HG02973 (cell line): ENCODE results near the gene MAPK10.

Source experiments
- ATAC-seq: cut with Tn5 transposase; IDR thresholded peaks from one replicate; pipeline ENCODE4 v1.9.1; 2021; ENCODE audit warnings: moderate library complexity; ENCODE audit not compliant: unreplicated experiment

The MAPK10 gene

GRCh38 chr4:86280246-86280645 is 79.6 kb downstream of the MAPK10 start:
- no peak for ATAC-seq

- no peak for ATAC-seq
Observed at GRCh38 chr4:86279293-86279960, 80.4 kb downstream of the MAPK10 start.

GRCh38 chr4:86278126-86278525 is 81.7 kb downstream of the MAPK10 start:
- no peak for ATAC-seq

GRCh38 chr4:86274642-86275041 is 85.2 kb downstream of the MAPK10 start:
- ATAC-seq = no peak

GRCh38 chr4:86272669-86273068 is 87.2 kb downstream of the MAPK10 start:
- no peak for ATAC-seq

- ATAC-seq = peak; percentile 58
Observed at GRCh38 chr4:86271057-86271456, 88.8 kb downstream of the MAPK10 start.

- ATAC-seq = no peak
Observed at GRCh38 chr4:86269354-86269753, 90.5 kb downstream of the MAPK10 start.

- ATAC-seq = no peak
Observed at GRCh38 chr4:86264241-86264640, 95.6 kb downstream of the MAPK10 start.

- no peak for ATAC-seq
Observed at GRCh38 chr4:86261636-86262035, 98.2 kb downstream of the MAPK10 start.

- no peak for ATAC-seq
Observed at GRCh38 chr4:86256086-86256485, 103.8 kb downstream of the MAPK10 start.

- no peak for ATAC-seq
Observed at GRCh38 chr4:86250619-86251018, 109.2 kb downstream of the MAPK10 start.

- no peak for ATAC-seq
Observed at GRCh38 chr4:86250006-86250405, 109.8 kb downstream of the MAPK10 start.

GRCh38 chr4:86249074-86249473 is 110.8 kb downstream of the MAPK10 start:
- no peak for ATAC-seq

GRCh38 chr4:86247906-86248305 is 111.9 kb downstream of the MAPK10 start:
- no peak for ATAC-seq

GRCh38 chr4:86247320-86247719 is 112.5 kb downstream of the MAPK10 start:
- ATAC-seq = no peak

- ATAC-seq = no peak
Observed at GRCh38 chr4:86243750-86244149, 116.1 kb downstream of the MAPK10 start.

GRCh38 chr4:86242677-86243076 is 117.2 kb downstream of the MAPK10 start:
- no peak for ATAC-seq

GRCh38 chr4:86235549-86235948 is 124.3 kb downstream of the MAPK10 start:
- ATAC-seq = no peak

- ATAC-seq = no peak
Observed at GRCh38 chr4:86233681-86234080, 126.2 kb downstream of the MAPK10 start.

- ATAC-seq = no peak
Observed at GRCh38 chr4:86233090-86233489, 126.8 kb downstream of the MAPK10 start.

- peak; percentile 78 for ATAC-seq
Observed at GRCh38 chr4:86223472-86223871, 136.4 kb downstream of the MAPK10 start.

GRCh38 chr4:86221002-86221401 is 138.9 kb downstream of the MAPK10 start:
- ATAC-seq = no peak

- no peak for ATAC-seq
Observed at GRCh38 chr4:86220121-86220520, 139.7 kb downstream of the MAPK10 start.
